HFFc6 (cell line): Measurements from ENCODE around the gene DSTN. TPM values are rescaled to one million over a fixed set of nuclear protein-coding genes. Genes with fewer than 3 reads are reported as not detected.

Source experiments
- DNase-seq: peaks from one replicate; pipeline ENCODE4 v3.0.0-alpha.2; 2018
- H3K27ac Mint-ChIP-seq: 2 replicates; pipeline ENCODE4 v1.8.0; 2020; ENCODE audit warnings: mild to moderate bottlenecking, mixed read lengths
- H3K27me3 Mint-ChIP-seq: 2 replicates; pipeline ENCODE4 v1.8.0; 2021; ENCODE audit warnings: mild to moderate bottlenecking, moderate library complexity, mixed read lengths; ENCODE audit not compliant: insufficient read depth
- H3K36me3 Mint-ChIP-seq: 2 replicates; pipeline ENCODE4 v1.8.0; 2021; ENCODE audit warnings: low read depth, mixed read lengths
- H3K4me1 Mint-ChIP-seq: 2 replicates; pipeline ENCODE4 v1.8.0; 2020; ENCODE audit warnings: low read depth, mixed read lengths
- H3K4me3 Mint-ChIP-seq: 2 replicates; pipeline ENCODE4 v1.8.0; 2020; ENCODE audit warnings: mild to moderate bottlenecking, moderate library complexity, mixed read lengths
- H3K9me3 Mint-ChIP-seq: 2 replicates; pipeline ENCODE4 v1.8.0; 2020; ENCODE audit warnings: mild to moderate bottlenecking, mixed read lengths
- CTCF ChIP-seq: fragments of 200-600 bp; sonication (generic); IDR thresholded peaks from 2 replicates; pipeline ENCODE4 v1.5.0; 2021; ENCODE audit warnings: antibody characterized with exemption, mild to moderate bottlenecking
- total RNA-seq, 6 experiments: library from RNA; stranded (reverse); fragmentation: NEBNext Ultra II Directional; extraction: Animal tissue kit (Norgen Biotek cat#: 25700); gene quantifications; 2 replicates in 1 of 6; 3 replicates in 5 of 6; pipeline ENCODE4 v1.2.3, GENCODE V29; 2021

Gene DSTN
- total RNA-seq, 6 experiments from 2014 or later = 497 to 624 (median 521) TPM

GRCh38 chr20:17525132-17525531, 44.7 kb upstream of the DSTN start:
- Mint-ChIP-seq H3K27me3 (peaks cover 8% of the 10 kb centered on the region), H3K27ac (no peak overlapping the region), H3K36me3 (no peaks in the 10 kb centered on the region), H3K4me1 (peaks cover 7% of the 10 kb centered on the region), H3K4me3 (no peak overlapping the region), H3K9me3 (no peaks in the 10 kb centered on the region)
- TF ChIP-seq CTCF = no peak
- no peak for DNase-seq

- Mint-ChIP-seq H3K27ac (no peak overlapping the region), H3K9me3 (no peaks in the 10 kb centered on the region), H3K4me1 (peaks cover 3% of the 10 kb centered on the region), H3K36me3 (no peaks in the 10 kb centered on the region), H3K27me3 (peaks cover 8% of the 10 kb centered on the region), H3K4me3 (no peak overlapping the region)
- DNase-seq = no peak
- TF ChIP-seq CTCF = no peak
Observed at GRCh38 chr20:17525650-17526049, 44.2 kb upstream of the DSTN start.

- Mint-ChIP-seq H3K4me1 (peaks cover 20% of the 10 kb centered on the region), H3K4me3 (no peak overlapping the region), H3K36me3 (no peaks in the 10 kb centered on the region), H3K27ac (no peak overlapping the region), H3K27me3 (peaks cover 8% of the 10 kb centered on the region), H3K9me3 (no peaks in the 10 kb centered on the region)
- no peak for TF ChIP-seq CTCF
- DNase-seq = no peak
Observed at GRCh38 chr20:17529586-17529985, 40.3 kb upstream of the DSTN start.

- Mint-ChIP-seq H3K4me1 (peaks cover 20% of the 10 kb centered on the region), H3K9me3 (no peaks in the 10 kb centered on the region), H3K4me3 (peak overlapping the region; percentile 68), H3K36me3 (no peaks in the 10 kb centered on the region), H3K27ac (peak overlapping the region; percentile 17; the same call in 1 of the 2 replicates), H3K27me3 (peaks cover 6% of the 10 kb centered on the region)
- TF ChIP-seq CTCF = no peak
- DNase-seq = no peak
Observed at GRCh38 chr20:17530153-17530552, 39.7 kb upstream of the DSTN start.

GRCh38 chr20:17530716-17531664, 38.9 kb upstream of the DSTN start, which contains the start of gene BFSP1:
Gene BFSP1 (minus strand): TSS chr20:17531379. CDS start chr20:17531329, 50 bp downstream.
- Mint-ChIP-seq H3K9me3 (no peaks in the 10 kb centered on the region), H3K27ac (peak within 1 kb of the TSS; percentile 82), H3K4me3 (peak within 1 kb of the TSS; percentile 90), H3K4me1 (peaks cover 20% of the 10 kb centered on the region), H3K36me3 (no peaks in the 10 kb centered on the region), H3K27me3 (peaks cover 5% of the 10 kb centered on the region)
- peak; percentile 32 for DNase-seq
- TF ChIP-seq CTCF = no peak
